ENCODE results near the gene NEK6.

Gene NEK6

GRCh38 chr9:124357721-124358361, 100.1 kb downstream of the NEK6 start:
- DNase-seq, result no peak
- TF ChIP-seq, protein P1, sequence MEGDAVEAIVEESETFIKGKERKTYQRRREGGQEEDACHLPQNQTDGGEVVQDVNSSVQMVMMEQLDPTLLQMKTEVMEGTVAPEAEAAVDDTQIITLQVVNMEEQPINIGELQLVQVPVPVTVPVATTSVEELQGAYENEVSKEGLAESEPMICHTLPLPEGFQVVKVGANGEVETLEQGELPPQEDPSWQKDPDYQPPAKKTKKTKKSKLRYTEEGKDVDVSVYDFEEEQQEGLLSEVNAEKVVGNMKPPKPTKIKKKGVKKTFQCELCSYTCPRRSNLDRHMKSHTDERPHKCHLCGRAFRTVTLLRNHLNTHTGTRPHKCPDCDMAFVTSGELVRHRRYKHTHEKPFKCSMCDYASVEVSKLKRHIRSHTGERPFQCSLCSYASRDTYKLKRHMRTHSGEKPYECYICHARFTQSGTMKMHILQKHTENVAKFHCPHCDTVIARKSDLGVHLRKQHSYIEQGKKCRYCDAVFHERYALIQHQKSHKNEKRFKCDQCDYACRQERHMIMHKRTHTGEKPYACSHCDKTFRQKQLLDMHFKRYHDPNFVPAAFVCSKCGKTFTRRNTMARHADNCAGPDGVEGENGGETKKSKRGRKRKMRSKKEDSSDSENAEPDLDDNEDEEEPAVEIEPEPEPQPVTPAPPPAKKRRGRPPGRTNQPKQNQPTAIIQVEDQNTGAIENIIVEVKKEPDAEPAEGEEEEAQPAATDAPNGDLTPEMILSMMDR (IDR thresholded peaks at IDR 0.05; ENCODE audit: low read depth, low read length, missing control alignments), result peak; percentile 44
- in situ Hi-C loops (cut with HindIII; ENCODE audit: low pct_ligation_motif_present, low sequenced_read_pairs), result no loop called here
- Histone ChIP-seq H3K36me3 (replicated peaks) (peaks cover 26% of the 10 kb centered on the region), H3K27ac (no peak overlapping the region), H3K4me3 (ENCODE audit: low read depth, low read length) (no peak overlapping the region), H3K27me3 (replicated peaks) (no peaks in the 10 kb centered on the region)

- no peak overlapping the region for H3K27ac ChIP-seq
- H3K4me3 ChIP-seq (ENCODE audit: low read depth, low read length), result no peak overlapping the region
- TF ChIP-seq, protein P1 (IDR thresholded peaks at IDR 0.05; ENCODE audit: low read depth, low read length, missing control alignments), result no peak
- peaks cover 19% of the 10 kb centered on the region for H3K36me3 ChIP-seq (replicated peaks)
- DNase-seq, result no peak
- H3K27me3 ChIP-seq (replicated peaks), result no peaks in the 10 kb centered on the region
- in situ Hi-C loops (cut with HindIII; ENCODE audit: low pct_ligation_motif_present, low sequenced_read_pairs), result no loop called here
Measured at GRCh38 chr9:124358631-124359030, 100.9 kb downstream of the NEK6 start.

DNA sequence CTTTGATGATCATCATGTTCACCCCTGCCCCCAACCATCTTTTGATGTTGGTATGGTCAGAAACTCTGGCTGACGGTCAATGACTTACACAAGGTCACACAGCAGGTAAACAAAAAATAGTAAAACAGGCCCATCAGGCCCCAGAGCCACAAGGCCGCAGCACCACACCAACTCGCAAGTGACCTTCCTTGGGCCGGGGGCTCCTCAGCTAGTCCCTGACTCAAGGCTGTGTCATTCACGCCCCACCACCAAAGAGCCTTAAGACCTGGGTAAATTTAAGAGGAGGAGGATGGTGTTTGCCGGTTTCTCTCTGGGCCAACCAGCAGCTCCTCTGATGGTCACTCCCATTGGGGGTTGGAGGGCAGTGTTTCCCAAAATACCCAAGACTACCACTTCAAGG, 101.7 kb downstream of the NEK6 start:
- Histone ChIP-seq H3K4me3 (ENCODE audit: low read depth, low read length) (no peak overlapping the region), H3K36me3 (replicated peaks) (peaks cover 18% of the 10 kb centered on the region), H3K27me3 (replicated peaks) (no peaks in the 10 kb centered on the region), H3K27ac (no peak overlapping the region)
- DNase-seq, result no peak
- in situ Hi-C loops (cut with HindIII; ENCODE audit: low pct_ligation_motif_present, low sequenced_read_pairs), result no loop called here
- TF ChIP-seq, protein P1 (IDR thresholded peaks at IDR 0.05; ENCODE audit: low read depth, low read length, missing control alignments), result no peak

- H3K27me3 ChIP-seq (replicated peaks), result no peaks in the 10 kb centered on the region
- peaks cover 12% of the 10 kb centered on the region for H3K36me3 ChIP-seq (replicated peaks)
Measured at GRCh38 chr9:124359855-124360678, 102.3 kb downstream of the NEK6 start.

GRCh38 chr9:124361128-124361527, 103.4 kb downstream of the NEK6 start:
- in situ Hi-C loops (cut with HindIII; ENCODE audit: low pct_ligation_motif_present, low sequenced_read_pairs), result no loop called here
- TF ChIP-seq, protein P1 (IDR thresholded peaks at IDR 0.05; ENCODE audit: low read depth, low read length, missing control alignments), result no peak
- H3K27ac ChIP-seq, result no peak overlapping the region
- H3K4me3 ChIP-seq (ENCODE audit: low read depth, low read length), result no peak overlapping the region
- H3K36me3 ChIP-seq (replicated peaks), result peaks cover 7% of the 10 kb centered on the region
- H3K27me3 ChIP-seq (replicated peaks), result no peaks in the 10 kb centered on the region
- no peak for DNase-seq

More at GRCh38 chr9:124359855-124360678, 102.3 kb downstream of the NEK6 start:
- TF ChIP-seq, protein P1 (IDR thresholded peaks at IDR 0.05; ENCODE audit: low read depth, low read length, missing control alignments), result no peak
- in situ Hi-C loops (cut with HindIII; ENCODE audit: low pct_ligation_motif_present, low sequenced_read_pairs), result no loop called here
- no peak for DNase-seq
- no peak overlapping the region for H3K27ac ChIP-seq
- H3K4me3 ChIP-seq (ENCODE audit: low read depth, low read length), result no peak overlapping the region

Data from brain microvascular endothelial cell (primary cell).